A673 (cell line): ENCODE measurements around the gene GSX1. TPM values are rescaled to one million over a fixed set of nuclear protein-coding genes. Genes with fewer than 3 reads are reported as not detected.
A peak's percentile ranks its signal among the peaks of the same experiment; 100 is the strongest.

ENCODE experiments used
- BruUV-seq: library from RNA; stranded (reverse); fragments of 400-500 nt; replicated peaks from 2 replicates; lab custom pipeline; 2021; lab: Mats Ljungman, UMichigan
- CTCF ChIA-PET: fragments of 300-600 bp; sonication (Branson Sonifier 250); formaldehyde crosslinking; loops from one replicate; lab custom pipeline; 2022; ENCODE audit warnings: antibody characterized with exemption; lab: Charles Lee
- POLR2A ChIA-PET: fragments of 300-600 bp; sonication (Branson Sonifier 250); formaldehyde crosslinking; loops from one replicate; lab custom pipeline; 2022; ENCODE audit warnings: antibody characterized with exemption; ENCODE audit not compliant: low non-redundant PET; lab: Charles Lee
- DNase-seq: peaks from one replicate; pipeline ENCODE4 v3.0.0-alpha.2; 2015; ENCODE audit warnings: low spot score
- H3K27ac ChIP-seq: fragments of 200-600 bp; sonication (generic); 2 replicates; pipeline ENCODE4 v1.5.1; 2016; ENCODE audit warnings: mixed run types, low read depth, mild to moderate bottlenecking, mixed read lengths, antibody characterized with exemption, low read length; ENCODE audit not compliant: poor library complexity, severe bottlenecking
- H3K27me3 ChIP-seq: fragments of 200-600 bp; sonication (generic); replicated peaks from 2 replicates; pipeline ENCODE4 v1.6.1; 2017; ENCODE audit warnings: mixed run types, low read depth, mild to moderate bottlenecking, mixed read lengths, antibody characterized with exemption, low read length; ENCODE audit not compliant: insufficient read depth, poor library complexity
- H3K36me3 ChIP-seq: fragments of 200-600 bp; sonication (generic); 2 replicates; pipeline ENCODE4 v1.6.1; 2016; ENCODE audit warnings: mixed run types, mild to moderate bottlenecking, mixed read lengths, antibody characterized with exemption, low read length; ENCODE audit not compliant: insufficient read depth, poor library complexity, severe bottlenecking
- H3K4me1 ChIP-seq: fragments of 200-600 bp; sonication (generic); 2 replicates; pipeline ENCODE4 v1.6.1; 2017; ENCODE audit warnings: mixed run types, mild to moderate bottlenecking, mixed read lengths, antibody characterized with exemption, low read length; ENCODE audit not compliant: insufficient read depth, poor library complexity, severe bottlenecking
- H3K4me3 ChIP-seq: fragments of 200-600 bp; sonication (generic); 2 replicates; pipeline ENCODE4 v1.5.1; 2016; ENCODE audit warnings: low read depth, mixed run types, mild to moderate bottlenecking, mixed read lengths, low read length; ENCODE audit not compliant: poor library complexity, severe bottlenecking
- H3K9me3 ChIP-seq: fragments of 200-600 bp; sonication (generic); 2 replicates; pipeline ENCODE4 v1.6.1; 2016; ENCODE audit warnings: mixed run types, low read depth, mild to moderate bottlenecking, mixed read lengths, antibody characterized with exemption, low read length; ENCODE audit not compliant: poor library complexity, severe bottlenecking
- EZH2 ChIP-seq: fragments of 200-600 bp; sonication (generic); IDR thresholded peaks from 2 replicates; pipeline ENCODE4 v1.6.1; 2017; ENCODE audit warnings: borderline replicate concordance, low read depth, mild to moderate bottlenecking, mixed read lengths, antibody characterized with exemption, low read length; ENCODE audit not compliant: poor library complexity, severe bottlenecking
- intact Hi-C: fragments of 100-400 bp; cut with micrococcal nuclease; formaldehyde crosslinking; loops from one replicate; pipeline ENCODE4 v1.10.0; 2022; ENCODE audit not compliant: unreplicated experiment
- total RNA-seq: library from RNA; stranded (reverse); gene quantifications from 2 replicates; pipeline ENCODE4 v1.2.3, GENCODE V29; 2021
- TF ChIP-seq, protein P1 (sequence below): fragments of 300-800, 200-600 bp; sonication (generic); conservative IDR thresholded peaks from 2 replicates; pipeline ENCODE4 v1.5.1; 2017; ENCODE audit warnings: low read depth, mild to moderate bottlenecking, antibody characterized with exemption, low read length, moderate library complexity, mixed read lengths

The GSX1 gene
- total RNA-seq, 1 experiment from 2014 or later, result not detected

- H3K27me3 ChIP-seq, result peaks cover 57% of the 10 kb centered on the region
- no peaks in the 10 kb centered on the region for H3K36me3 ChIP-seq
- ChIA-PET POLR2A (no interaction called here), CTCF (interaction anchor here (0.5 to 3.3 kb wide), 21 partner anchors 9 to 991 kb away, joined by 3 to 28 read pairs (median 3); no protein-coding TSS in a partner anchor)
- DNase-seq, result peak; percentile 88
- no peak overlapping the region for H3K4me3 ChIP-seq
- no peaks in the 10 kb centered on the region for H3K9me3 ChIP-seq
- H3K4me1 ChIP-seq, result no peaks in the 10 kb centered on the region
- BruUV-seq, result no TSS peak
- intact Hi-C loops, result loop anchor here (1.0 to 10.0 kb wide), 6 partner anchors 56 to 842 kb away; no protein-coding TSS in a partner anchor
- TF ChIP-seq, protein P1, sequence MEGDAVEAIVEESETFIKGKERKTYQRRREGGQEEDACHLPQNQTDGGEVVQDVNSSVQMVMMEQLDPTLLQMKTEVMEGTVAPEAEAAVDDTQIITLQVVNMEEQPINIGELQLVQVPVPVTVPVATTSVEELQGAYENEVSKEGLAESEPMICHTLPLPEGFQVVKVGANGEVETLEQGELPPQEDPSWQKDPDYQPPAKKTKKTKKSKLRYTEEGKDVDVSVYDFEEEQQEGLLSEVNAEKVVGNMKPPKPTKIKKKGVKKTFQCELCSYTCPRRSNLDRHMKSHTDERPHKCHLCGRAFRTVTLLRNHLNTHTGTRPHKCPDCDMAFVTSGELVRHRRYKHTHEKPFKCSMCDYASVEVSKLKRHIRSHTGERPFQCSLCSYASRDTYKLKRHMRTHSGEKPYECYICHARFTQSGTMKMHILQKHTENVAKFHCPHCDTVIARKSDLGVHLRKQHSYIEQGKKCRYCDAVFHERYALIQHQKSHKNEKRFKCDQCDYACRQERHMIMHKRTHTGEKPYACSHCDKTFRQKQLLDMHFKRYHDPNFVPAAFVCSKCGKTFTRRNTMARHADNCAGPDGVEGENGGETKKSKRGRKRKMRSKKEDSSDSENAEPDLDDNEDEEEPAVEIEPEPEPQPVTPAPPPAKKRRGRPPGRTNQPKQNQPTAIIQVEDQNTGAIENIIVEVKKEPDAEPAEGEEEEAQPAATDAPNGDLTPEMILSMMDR, result peak; percentile 93
- no peak for TF ChIP-seq EZH2
- H3K27ac ChIP-seq, result no peak overlapping the region
These were observed 34.4 kb downstream of the GSX1 start for GRCh38 chr13:27826379-27827353.

- no peak for TF ChIP-seq EZH2
- TF ChIP-seq, protein P1, result no peak
- Histone ChIP-seq H3K4me3 (no peak overlapping the region), H3K27me3 (peaks cover 57% of the 10 kb centered on the region), H3K9me3 (no peaks in the 10 kb centered on the region), H3K36me3 (no peaks in the 10 kb centered on the region), H3K27ac (no peak overlapping the region), H3K4me1 (no peaks in the 10 kb centered on the region)
- ChIA-PET POLR2A (no interaction called here), CTCF (interaction anchor here (0.6 to 3.3 kb wide), 6 partner anchors 8 to 842 kb away, joined by 3 to 28 read pairs (median 11); no protein-coding TSS in a partner anchor)
- DNase-seq, result no peak
- no TSS peak for BruUV-seq
- intact Hi-C loops, result loop anchor here (2.0 to 10.0 kb wide), 4 partner anchors 57 to 843 kb away; no protein-coding TSS in a partner anchor
These were observed 35.4 kb downstream of the GSX1 start for GRCh38 chr13:27827646-27828045.

DNA sequence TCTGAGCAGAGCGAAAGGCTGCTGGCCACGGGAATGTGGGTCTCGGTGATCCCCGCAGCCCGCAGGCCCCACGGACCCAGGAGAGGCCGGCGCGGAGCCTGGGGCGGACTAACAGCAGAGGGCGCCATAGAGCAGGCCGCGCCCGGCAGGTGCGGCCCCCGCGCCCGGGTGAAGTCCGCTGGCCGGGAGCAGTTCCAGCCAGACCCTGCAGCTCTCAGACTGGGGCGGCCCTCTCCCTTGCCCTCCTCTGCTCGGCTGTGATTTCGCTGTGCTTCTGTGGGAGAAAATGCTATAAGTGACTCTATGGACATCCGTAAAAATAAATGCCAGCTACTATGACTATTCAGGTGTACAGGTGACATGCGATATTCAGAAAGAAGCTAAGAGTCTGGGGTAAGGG, 37.7 kb downstream of the GSX1 start:
- Histone ChIP-seq H3K27me3 (peaks cover 57% of the 10 kb centered on the region), H3K4me3 (no peak overlapping the region), H3K27ac (no peak overlapping the region), H3K9me3 (no peaks in the 10 kb centered on the region), H3K36me3 (no peaks in the 10 kb centered on the region), H3K4me1 (no peaks in the 10 kb centered on the region)
- TF ChIP-seq, protein P1, result peak; percentile 91
- peak; percentile 54 for TF ChIP-seq EZH2
- ChIA-PET POLR2A (interaction anchor here (0.6 kb wide), 2 partner anchors 29 to 424 kb away, joined by 3 to 5 read pairs; no protein-coding TSS in a partner anchor), CTCF (interaction anchor here (0.5 to 2.5 kb wide), 5 partner anchors 124 to 967 kb away, joined by 3 to 22 read pairs (median 11); no protein-coding TSS in a partner anchor)
- peak; percentile 39 for DNase-seq
- BruUV-seq, result no TSS peak
- intact Hi-C loops, result loop anchor here (1.0 to 2.0 kb wide), 2 partner anchors 123 to 154 kb away; no protein-coding TSS in a partner anchor
